Retinal pigment epithelial cell (primary cell): Measurements from ENCODE around the gene CCDC107.

Experiments
- DNase-seq: peaks from one replicate; pipeline ENCODE4 v3.0.0-alpha.2; 2010; ENCODE audit warnings: low read depth
- H3K4me3 ChIP-seq: 2 replicates; pipeline ENCODE4 v1.5.1; 2011; ENCODE audit warnings: mild to moderate bottlenecking, low read length, control low read depth, moderate library complexity
- CTCF ChIP-seq: conservative IDR thresholded peaks from 2 replicates; pipeline ENCODE4 v1.5.1; 2011; ENCODE audit warnings: low read depth, low read length, control low read depth, inconsistent platforms

The CCDC107 gene

GRCh38 chr9:35651956-35652828 lies 5.9 kb upstream of the CCDC107 start:
- no peak overlapping the region for H3K4me3 ChIP-seq
- no peak for DNase-seq
- TF ChIP-seq CTCF: no peak

GRCh38 chr9:35652829-35653209 lies 5.3 kb upstream of the CCDC107 start:
- TF ChIP-seq CTCF: no peak
- no peak overlapping the region for H3K4me3 ChIP-seq
- DNase-seq: no peak

GRCh38 chr9:35653611-35654010 lies 4.5 kb upstream of the CCDC107 start:
- no peak overlapping the region for H3K4me3 ChIP-seq
- no peak for TF ChIP-seq CTCF
- DNase-seq: no peak

GRCh38 chr9:35656348-35656747 lies 1.7 kb upstream of the CCDC107 start:
- no peak for DNase-seq
- no peak for TF ChIP-seq CTCF
- no peak overlapping the region for H3K4me3 ChIP-seq

GRCh38 chr9:35656831-35657545 lies 1.1 kb upstream of the CCDC107 start:
- H3K4me3 ChIP-seq: peak overlapping the region; percentile 47
- no peak for TF ChIP-seq CTCF
- DNase-seq: no peak

GRCh38 chr9:35657546-35658136 lies 451 bp upstream of the CCDC107 start, which contains the start of gene RMRP:
RMRP (minus strand) TSS chr9:35658019.
- H3K4me3 ChIP-seq: peak within 1 kb of the TSS; percentile 86
- DNase-seq: peak; percentile 99
- no peak for TF ChIP-seq CTCF
